H9 (cell line): ENCODE results near the gene RYR3. TPM values are rescaled to one million over a fixed set of nuclear protein-coding genes. Genes with fewer than 3 reads are reported as not detected.

Experiments
- DNase-seq: peaks from one replicate; pipeline ENCODE4 v3.0.0-alpha.2; 2017
- H2AFZ ChIP-seq: one replicate; pipeline ENCODE4 v1.6.1; 2013; ENCODE audit warnings: mild to moderate bottlenecking, low read length, control low read depth, moderate library complexity
- H2AK5ac ChIP-seq: 2 replicates; pipeline ENCODE4 v1.6.1; 2013; ENCODE audit warnings: low read length, control low read depth, mixed read lengths; ENCODE audit not compliant: insufficient read length
- H2BK120ac ChIP-seq: one replicate; pipeline ENCODE4 v1.6.1; 2013; ENCODE audit warnings: low read depth, mild to moderate bottlenecking, low read length, control low read depth, inconsistent platforms; ENCODE audit not compliant: poor library complexity, severe bottlenecking
- H2BK12ac ChIP-seq: 2 replicates; pipeline ENCODE4 v1.6.1; 2013; ENCODE audit warnings: low read length, control low read depth, mixed read lengths, low read depth; ENCODE audit not compliant: insufficient read length
- H2BK15ac ChIP-seq: 2 replicates; pipeline ENCODE4 v1.6.1; 2013; ENCODE audit warnings: low read depth, low read length, control low read depth
- H2BK20ac ChIP-seq: one replicate; pipeline ENCODE4 v1.6.1; 2013; ENCODE audit warnings: low read depth, mild to moderate bottlenecking, low read length, control low read depth, inconsistent platforms; ENCODE audit not compliant: poor library complexity, severe bottlenecking
- H2BK5ac ChIP-seq: 2 replicates; pipeline ENCODE4 v1.6.1; 2013; ENCODE audit warnings: low read length, control low read depth, mixed read lengths; ENCODE audit not compliant: insufficient read length
- H3K14ac ChIP-seq: 2 replicates; pipeline ENCODE4 v1.6.1; 2013; ENCODE audit warnings: low read length, control low read depth; ENCODE audit not compliant: insufficient read depth
- H3K18ac ChIP-seq: 2 replicates; pipeline ENCODE4 v1.6.1; 2013; ENCODE audit warnings: low read depth, mild to moderate bottlenecking, mixed read lengths, low read length, control low read depth; ENCODE audit not compliant: insufficient read length
- H3K23ac ChIP-seq: 2 replicates; pipeline ENCODE4 v1.6.1; 2013; ENCODE audit warnings: low read length, control low read depth, mixed read lengths, low read depth; ENCODE audit not compliant: insufficient read length
- H3K23me2 ChIP-seq: 2 replicates; pipeline ENCODE4 v1.6.1; 2013; ENCODE audit warnings: low read depth, mild to moderate bottlenecking, mixed read lengths, low read length, control low read depth; ENCODE audit not compliant: insufficient read length, poor library complexity, severe bottlenecking
- H3K27ac ChIP-seq: 2 replicates; pipeline ENCODE4 v1.5.1; 2013; ENCODE audit warnings: low read length, control low read depth, mixed read lengths, low read depth; ENCODE audit not compliant: insufficient read length
- H3K27me3 ChIP-seq: 2 replicates; pipeline ENCODE4 v1.6.1; 2013; ENCODE audit warnings: low read length, control low read depth, inconsistent platforms; ENCODE audit not compliant: insufficient read depth
- H3K4ac ChIP-seq: 2 replicates; pipeline ENCODE4 v1.6.1; 2013; ENCODE audit warnings: low read depth, mild to moderate bottlenecking, control low read depth, inconsistent platforms, low read length, moderate library complexity
- H3K4me1 ChIP-seq: 2 replicates; pipeline ENCODE4 v1.6.1; 2013; ENCODE audit warnings: low read length, control low read depth, inconsistent platforms; ENCODE audit not compliant: insufficient read depth
- H3K4me2 ChIP-seq: 2 replicates; pipeline ENCODE4 v1.6.1; 2013; ENCODE audit warnings: low read length, control low read depth, mixed read lengths; ENCODE audit not compliant: insufficient read length, insufficient read depth
- H3K56ac ChIP-seq: 2 replicates; pipeline ENCODE4 v1.6.1; 2013; ENCODE audit warnings: low read depth, mild to moderate bottlenecking, mixed read lengths, low read length, control low read depth; ENCODE audit not compliant: insufficient read length
- H3K79me1 ChIP-seq: 2 replicates; pipeline ENCODE4 v1.6.1; 2013; ENCODE audit warnings: low read depth, mild to moderate bottlenecking, moderate library complexity, low read length, control low read depth, inconsistent platforms; ENCODE audit not compliant: insufficient read depth, poor library complexity, severe bottlenecking
- H3K79me2 ChIP-seq: 2 replicates; pipeline ENCODE4 v1.6.1; 2013; ENCODE audit warnings: low read length, control low read depth, inconsistent platforms; ENCODE audit not compliant: insufficient read depth
- H3K9ac ChIP-seq: 2 replicates; pipeline ENCODE4 v1.6.1; 2013; ENCODE audit warnings: low read length, control low read depth, mixed read lengths; ENCODE audit not compliant: insufficient read length; ENCODE audit errors: extremely low read depth
- H3K9me3 ChIP-seq: one replicate; pipeline ENCODE4 v1.6.1; 2013; ENCODE audit warnings: low read depth, low read length, inconsistent platforms; ENCODE audit not compliant: control insufficient read depth
- H3T11ph ChIP-seq: one replicate; pipeline ENCODE4 v1.6.1; 2013; ENCODE audit warnings: mild to moderate bottlenecking, low read length, control low read depth, inconsistent platforms
- H4K20me1 ChIP-seq: one replicate; pipeline ENCODE4 v1.6.1; 2013; ENCODE audit not compliant: control insufficient read depth, insufficient read length, insufficient read depth
- H4K5ac ChIP-seq: 2 replicates; pipeline ENCODE4 v1.6.1; 2013; ENCODE audit warnings: low read depth, mild to moderate bottlenecking, mixed read lengths, low read length, control low read depth; ENCODE audit not compliant: insufficient read length
- H4K8ac ChIP-seq: replicated peaks from 2 replicates; pipeline ENCODE4 v1.6.1; 2013; ENCODE audit warnings: low read length, control low read depth, mixed read lengths, low read depth; ENCODE audit not compliant: insufficient read length
- H4K91ac ChIP-seq: 2 replicates; pipeline ENCODE4 v1.6.1; 2013; ENCODE audit warnings: low read depth, mild to moderate bottlenecking, moderate library complexity, mixed read lengths, low read length, control low read depth; ENCODE audit not compliant: insufficient read length
- H3K27ac Mint-ChIP-seq, 3 experiments: 2 replicates in 2 of 3; 3 replicates in 1 of 3; pipeline ENCODE4 v1.8.0; 2020 to 2021; ENCODE audit warnings: mixed read lengths in 3 of 3, mild to moderate bottlenecking in 1 of 3, moderate library complexity in 1 of 3
- H3K27me3 Mint-ChIP-seq: 2 replicates; pipeline ENCODE4 v1.8.0; 2021; ENCODE audit warnings: low read depth, mild to moderate bottlenecking, moderate library complexity, mixed read lengths
- H3K36me3 Mint-ChIP-seq, 3 experiments: 2 replicates in 2 of 3; 3 replicates in 1 of 3; pipeline ENCODE4 v1.8.0; 2020 to 2021; ENCODE audit warnings: low read depth in 3 of 3, mixed read lengths in 3 of 3; ENCODE audit not compliant: insufficient read depth in 1 of 3
- H3K4me1 Mint-ChIP-seq, 2 experiments: 2 replicates each; pipeline ENCODE4 v1.8.0; 2020; ENCODE audit warnings: mixed read lengths in 2 of 2
- H3K4me3 Mint-ChIP-seq, 2 experiments: 2 replicates in 1 of 2; 3 replicates in 1 of 2; pipeline ENCODE4 v1.8.0; 2020 to 2021; ENCODE audit warnings: mild to moderate bottlenecking in 2 of 2, mixed read lengths in 2 of 2, moderate library complexity in 1 of 2
- H3K9me3 Mint-ChIP-seq, 2 experiments: 2 replicates in 1 of 2; 3 replicates in 1 of 2; pipeline ENCODE4 v1.8.0; 2020; ENCODE audit warnings: mild to moderate bottlenecking in 2 of 2, mixed read lengths in 2 of 2, moderate library complexity in 1 of 2
- WGBS: extraction: QIAGEN DNeasy Blood & Tissue Kit; methylation state at CpG from one replicate; pipeline ENCODE4 v1.1.7; 2013; ENCODE audit warnings: missing lambda C conversion rate, low lambda C conversion rate, mixed read lengths; ENCODE audit not compliant: insufficient read length; ENCODE audit errors: extremely low coverage; 5-methylcytosine and 5-hydroxymethylcytosine counted together
- total RNA-seq: library from RNA; stranded (reverse); gene quantifications from 2 replicates; pipeline ENCODE4 v1.2.1, GENCODE V29; 2021
- TF ChIP-seq, protein P1 (sequence below): fragments of 200-600 bp; sonication (generic); conservative IDR thresholded peaks from 3 replicates; pipeline ENCODE4 v1.8.0; 2021; ENCODE audit warnings: antibody characterized with exemption, mild to moderate bottlenecking

Gene RYR3
- total RNA-seq, 1 experiment from 2014 or later, result 0.85 TPM

DNA sequence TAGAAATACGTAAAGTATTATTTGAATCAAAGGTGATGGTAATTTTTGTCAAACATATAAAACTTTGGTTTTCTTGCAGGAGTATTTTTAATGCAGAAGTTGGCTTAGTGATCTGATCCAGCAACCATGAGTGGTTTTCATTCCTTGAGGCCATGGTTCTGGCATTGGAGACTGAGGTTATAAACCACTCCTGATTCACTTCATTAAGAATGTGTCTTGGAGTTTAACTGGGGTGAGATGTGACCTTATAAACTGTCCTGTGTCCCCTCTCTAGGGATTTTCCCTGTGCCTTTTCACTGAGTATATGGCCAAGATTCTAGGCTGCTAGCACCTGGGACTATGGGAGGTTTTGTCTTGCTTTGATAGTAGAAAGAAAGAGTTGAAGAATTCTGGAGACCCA is 94.3 kb downstream of the RYR3 start:
- Histone ChIP-seq H3K56ac (no peak overlapping the region), H2BK5ac (no peak overlapping the region), H3K27ac (no peak overlapping the region), H3K27me3 (no peaks in the 10 kb centered on the region), H3K4me1 (no peaks in the 10 kb centered on the region), H3K9me3 (no peaks in the 10 kb centered on the region), H2BK12ac (no peak overlapping the region), H3K9ac (no peak overlapping the region), H3K18ac (no peak overlapping the region), H4K91ac (no peak overlapping the region), H2AFZ (no peak overlapping the region), H3K4me2 (no peak overlapping the region), H2AK5ac (no peak overlapping the region), H3T11ph (no peak overlapping the region), H2BK120ac (no peak overlapping the region), H3K23me2 (no peaks in the 10 kb centered on the region), H3K4ac (no peak overlapping the region), H3K23ac (no peak overlapping the region), H2BK20ac (no peak overlapping the region), H4K8ac (no peak overlapping the region), H4K20me1 (no peaks in the 10 kb centered on the region), H4K5ac (no peak overlapping the region), H2BK15ac (no peak overlapping the region), H3K79me2 (no peaks in the 10 kb centered on the region), H3K14ac (no peak overlapping the region), H3K79me1 (no peaks in the 10 kb centered on the region)
- no CpG with 5 or more reads among the region's 1 CpG for WGBS
- no peak overlapping the region for H3K27ac Mint-ChIP-seq
- TF ChIP-seq, protein P1, sequence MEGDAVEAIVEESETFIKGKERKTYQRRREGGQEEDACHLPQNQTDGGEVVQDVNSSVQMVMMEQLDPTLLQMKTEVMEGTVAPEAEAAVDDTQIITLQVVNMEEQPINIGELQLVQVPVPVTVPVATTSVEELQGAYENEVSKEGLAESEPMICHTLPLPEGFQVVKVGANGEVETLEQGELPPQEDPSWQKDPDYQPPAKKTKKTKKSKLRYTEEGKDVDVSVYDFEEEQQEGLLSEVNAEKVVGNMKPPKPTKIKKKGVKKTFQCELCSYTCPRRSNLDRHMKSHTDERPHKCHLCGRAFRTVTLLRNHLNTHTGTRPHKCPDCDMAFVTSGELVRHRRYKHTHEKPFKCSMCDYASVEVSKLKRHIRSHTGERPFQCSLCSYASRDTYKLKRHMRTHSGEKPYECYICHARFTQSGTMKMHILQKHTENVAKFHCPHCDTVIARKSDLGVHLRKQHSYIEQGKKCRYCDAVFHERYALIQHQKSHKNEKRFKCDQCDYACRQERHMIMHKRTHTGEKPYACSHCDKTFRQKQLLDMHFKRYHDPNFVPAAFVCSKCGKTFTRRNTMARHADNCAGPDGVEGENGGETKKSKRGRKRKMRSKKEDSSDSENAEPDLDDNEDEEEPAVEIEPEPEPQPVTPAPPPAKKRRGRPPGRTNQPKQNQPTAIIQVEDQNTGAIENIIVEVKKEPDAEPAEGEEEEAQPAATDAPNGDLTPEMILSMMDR, result no peak
- H3K4me3 Mint-ChIP-seq, result no peak overlapping the region
- H3K36me3 Mint-ChIP-seq, result no peaks in the 10 kb centered on the region
- DNase-seq, result no peak
- H3K4me1 Mint-ChIP-seq, result peaks cover 9 to 10% of the 10 kb centered on the region in 2 experiments
- no peaks in the 10 kb centered on the region for H3K9me3 Mint-ChIP-seq
- no peaks in the 10 kb centered on the region for H3K27me3 Mint-ChIP-seq
